ENCODE measurements around the gene PIAS1. TPM values are rescaled to one million over a fixed set of nuclear protein-coding genes. Genes with fewer than 3 reads are reported as not detected.
A peak's percentile ranks its signal among the peaks of the same experiment; 100 is the strongest.

Gene PIAS1
- total and polyA plus RNA-seq, 2 donors (not counting 1 experiment from before 2014, with no cell fraction given) = 28.8 to 87.3 TPM

DNA sequence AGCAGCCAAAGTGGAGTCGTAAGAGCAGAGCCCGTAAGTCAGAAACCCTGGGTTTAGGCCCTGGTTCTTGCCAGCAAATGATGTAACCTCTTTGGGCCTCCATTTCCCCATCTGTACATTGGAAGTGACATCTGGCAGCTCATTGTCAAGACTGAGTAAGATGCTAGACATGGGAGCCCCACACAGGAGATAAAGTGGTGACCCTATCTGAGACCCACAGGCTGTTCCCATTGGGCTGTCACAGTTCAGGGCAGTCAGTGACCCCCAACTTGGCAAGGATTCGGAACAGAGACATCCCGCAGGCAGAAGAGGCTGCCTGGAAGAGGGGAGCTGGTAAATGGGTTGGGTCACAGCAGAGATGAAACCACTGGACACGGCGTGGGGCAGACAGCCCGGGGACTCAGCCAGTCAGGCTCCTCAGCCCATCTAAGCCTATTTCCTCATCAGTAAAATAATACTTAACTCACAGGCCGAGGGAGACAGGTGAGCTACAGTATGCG lies 173.6 kb downstream of the PIAS1 start:
- peaks cover 68% of the 10 kb centered on the region for H3K79me2 ChIP-seq (ENCODE audit: control insufficient read depth, insufficient read depth, low read length)
- no peak overlapping the region for H3K4me3 ChIP-seq (ENCODE audit: control extremely low read depth in 1 of 5, extremely low read depth in 1 of 5, insufficient read depth in 1 of 5, low read depth in 2 of 5, low read length in 4 of 5)
- peak overlapping the region; percentile 41 for H3K27ac Mint-ChIP-seq

More for the DNA sequence above, 173.6 kb downstream of the PIAS1 start:
- Histone ChIP-seq H2AFZ (ENCODE audit: insufficient read depth, low read depth, low read length, poor library complexity, severe bottlenecking) (no peak overlapping the region), H3K9me3 (ENCODE audit: control extremely low read depth in 1 of 3, control insufficient read depth in 2 of 3, insufficient read depth in 1 of 3, low read length in 2 of 3) (no peaks in the 10 kb centered on the region), H3K4me2 (replicated peaks; ENCODE audit: low read depth, low read length, poor library complexity, severe bottlenecking) (peak overlapping the region; percentile 98), H3K27ac (ENCODE audit: low read length in 2 of 2) (no peak overlapping the region), H3K27me3 (replicated peaks in 1 of 4; ENCODE audit: control extremely low read depth in 1 of 4, control insufficient read depth in 3 of 4, insufficient read depth in 4 of 4, low read length in 3 of 4) (peaks cover 0 to 2% (median 0%) of the 10 kb centered on the region in 4 experiments), H3K9ac (ENCODE audit: low read length) (no peak overlapping the region), H3K4me1 (ENCODE audit: control insufficient read depth in 2 of 2, insufficient read depth in 2 of 2, low read length in 2 of 2) (peaks cover 25 to 40% of the 10 kb centered on the region in 2 donors), H3K36me3 (replicated peaks in 1 of 2; ENCODE audit: control extremely low read depth in 1 of 2, control insufficient read depth in 1 of 2, extremely low read depth in 1 of 2, insufficient read depth in 2 of 2, low read length in 1 of 2) (no peaks in the 10 kb centered on the region), H4K20me1 (ENCODE audit: control insufficient read depth, insufficient read depth, low read length, poor library complexity, severe bottlenecking) (peaks cover 19% of the 10 kb centered on the region)
- TF ChIP-seq EZH2 (IDR thresholded peaks at IDR 0.05; ENCODE audit: borderline replicate concordance, insufficient read depth, low read depth, low read length, poor library complexity, severe bottlenecking) = no peak
- TF ChIP-seq CTCF (IDR thresholded peaks at IDR 0.05) = no peak
- DNase-seq = no peak
- CTCF ChIA-PET = interaction anchor here (1.4 kb wide), 1 partner anchor 26 kb away, joined by 3 read pairs; no protein-coding TSS in a partner anchor
- H3K4me3 Mint-ChIP-seq = peak overlapping the region; percentile 96
- no peak for ATAC-seq (ENCODE audit: low read depth)
- 93% methylated on average over 5 of the region's 9 CpGs for WGBS (ENCODE audit: insufficient coverage)
- H3K27me3 Mint-ChIP-seq = no peaks in the 10 kb centered on the region
- intact Hi-C loops (cut with micrococcal nuclease) = loop anchor here (5.0 kb wide), 1 partner anchor 590 kb away; no protein-coding TSS in a partner anchor
- POLR2A ChIA-PET = interaction anchor here (3.6 kb wide), 1 partner anchor 50 kb away, joined by 26 read pairs; the partner anchor contains the start of gene FEM1B
- H3K9me3 Mint-ChIP-seq (ENCODE audit: insufficient read depth) = no peaks in the 10 kb centered on the region
- peaks cover 43% of the 10 kb centered on the region for H3K4me1 Mint-ChIP-seq
